LNCAP (cell line): ENCODE results near the gene RFX7.

Experiments
- CTCF ChIP-seq: fragments of 450-650 bp; IDR thresholded peaks from 2 replicates; pipeline ENCODE4 v1.5.1; 2017; ENCODE audit warnings: mild to moderate bottlenecking

Gene RFX7

GRCh38 chr15:56168394-56168793, 75.3 kb downstream of the RFX7 start:
- TF ChIP-seq CTCF: no peak

DNA sequence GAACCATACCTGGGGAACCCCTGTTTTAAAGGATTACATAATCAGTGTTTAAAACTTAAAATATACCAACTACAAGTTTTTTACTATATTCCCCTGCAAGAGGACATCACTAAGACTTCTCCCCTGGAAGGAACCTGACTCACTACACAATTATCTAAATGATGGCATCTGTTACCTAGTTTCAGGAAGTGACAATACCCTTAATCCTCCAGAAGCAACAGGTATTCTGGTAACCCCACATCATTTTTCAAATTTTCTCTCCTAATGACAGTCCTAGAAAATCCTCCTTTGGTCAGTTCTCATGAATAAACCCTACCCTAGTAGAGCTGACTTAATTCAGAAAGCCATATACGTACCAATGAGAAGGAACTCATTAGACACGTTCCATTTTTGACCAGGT, 78.4 kb downstream of the RFX7 start:
- no peak for TF ChIP-seq CTCF

GRCh38 chr15:56160966-56161365, 82.7 kb downstream of the RFX7 start:
- TF ChIP-seq CTCF: no peak

- no peak for TF ChIP-seq CTCF
Observed at GRCh38 chr15:56156877-56157276, 86.8 kb downstream of the RFX7 start.

DNA sequence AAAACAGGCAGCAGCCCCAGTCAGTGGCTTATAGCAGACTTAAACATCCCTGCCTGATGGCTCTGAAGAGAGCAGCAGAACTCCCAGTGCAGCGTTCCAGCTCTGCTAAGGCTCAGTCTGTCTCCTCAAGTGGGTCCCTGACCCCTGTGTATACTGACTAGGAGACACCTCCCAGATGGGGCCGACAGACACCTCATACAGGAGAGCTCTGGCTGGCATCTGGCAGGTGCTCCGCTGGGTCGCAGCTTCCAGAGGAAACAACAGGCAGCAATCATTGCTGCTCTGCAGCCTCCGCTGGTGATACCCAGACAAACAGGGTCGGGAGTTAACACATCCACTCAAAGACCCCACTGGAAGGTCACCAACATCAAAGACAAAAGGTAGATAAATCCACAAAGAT, 93.5 kb downstream of the RFX7 start:
- TF ChIP-seq CTCF: no peak

GRCh38 chr15:56148064-56148463, 95.6 kb downstream of the RFX7 start:
- TF ChIP-seq CTCF: no peak

DNA sequence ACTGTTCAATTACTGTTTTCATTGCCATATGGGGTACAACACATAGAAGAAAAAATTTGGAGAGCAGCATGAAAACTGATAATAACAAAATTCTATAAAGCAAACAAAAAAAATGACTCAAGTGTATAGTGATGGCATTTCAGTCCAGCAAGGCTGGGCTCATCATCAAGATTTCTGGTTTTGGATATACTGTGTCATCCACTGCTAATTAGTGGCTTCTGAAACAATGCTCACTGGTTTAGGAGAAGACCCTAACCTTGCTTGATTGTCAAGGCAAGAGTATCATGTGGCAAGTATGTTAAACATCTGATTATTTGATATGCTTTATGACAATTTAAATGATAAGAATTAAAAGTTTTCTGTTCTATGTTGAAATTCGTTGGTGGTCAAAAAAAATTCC, 96.9 kb downstream of the RFX7 start:
- TF ChIP-seq CTCF: no peak

DNA sequence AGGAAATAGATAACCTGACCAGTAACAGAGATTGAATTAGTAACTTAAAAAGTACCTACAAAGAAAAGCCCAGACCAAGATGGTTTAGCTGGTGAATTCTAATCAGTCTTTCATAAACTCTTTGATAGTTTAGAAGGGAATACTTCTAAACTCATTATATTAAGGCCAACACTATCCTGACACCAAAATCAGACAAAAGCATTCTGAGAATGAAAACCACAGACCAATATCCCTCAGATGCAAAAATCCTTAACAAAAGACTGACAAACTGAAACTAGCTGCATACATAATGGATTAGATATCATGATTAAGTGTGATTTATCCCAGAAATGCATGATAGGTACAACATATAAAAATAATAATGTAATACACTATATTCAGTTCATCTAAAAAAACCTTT, 115.6 kb downstream of the RFX7 start:
- TF ChIP-seq CTCF: no peak
